Effector CD8-positive, alpha-beta T cell (primary cell): ENCODE data around the gene TMEM19.

Experiments
- DNase-seq: peaks from one replicate; lab custom pipeline; 2025; lab: John Stamatoyannopoulos, UW
- total RNA-seq, 4 experiments: gene quantifications; one replicate each; lab custom pipeline; 2026; lab: John Stamatoyannopoulos, UW

TMEM19 gene
- total RNA-seq = 14.9 to 26.4 (median 19.8) reads per million in 4 experiments

GRCh38 chr12:71685914-71686657 is at the start of gene TMEM19:
Gene TMEM19 (plus strand): TSS chr12:71686082. CDS start chr12:71686681, 599 bp downstream.
- peak; percentile 73 for DNase-seq

GRCh38 chr12:71636704-71637115 is 49.2 kb upstream of the TMEM19 start:
- DNase-seq = no peak

- DNase-seq = no peak
These were observed 47.4 kb upstream of the TMEM19 start for GRCh38 chr12:71638499-71638898.

GRCh38 chr12:71639341-71639760 is 46.5 kb upstream of the TMEM19 start:
- no peak for DNase-seq

GRCh38 chr12:71640316-71640715 is 45.6 kb upstream of the TMEM19 start:
- no peak for DNase-seq

GRCh38 chr12:71641390-71641789 is 44.5 kb upstream of the TMEM19 start:
- DNase-seq = no peak

GRCh38 chr12:71642264-71642663 is 43.6 kb upstream of the TMEM19 start:
- no peak for DNase-seq

- no peak for DNase-seq
These were observed 40.6 kb upstream of the TMEM19 start for GRCh38 chr12:71645268-71645667.

- no peak for DNase-seq
These were observed 39.4 kb upstream of the TMEM19 start for GRCh38 chr12:71646512-71646911.

- no peak for DNase-seq
These were observed 37.3 kb upstream of the TMEM19 start for GRCh38 chr12:71648537-71648936.

GRCh38 chr12:71649401-71649800 is 36.5 kb upstream of the TMEM19 start:
- no peak for DNase-seq

- DNase-seq = no peak
These were observed 33.2 kb upstream of the TMEM19 start for GRCh38 chr12:71652656-71653055.

- DNase-seq = no peak
These were observed 32.7 kb upstream of the TMEM19 start for GRCh38 chr12:71653137-71653536.

GRCh38 chr12:71654200-71654599 is 31.7 kb upstream of the TMEM19 start:
- no peak for DNase-seq

GRCh38 chr12:71655495-71655894 is 30.4 kb upstream of the TMEM19 start:
- DNase-seq = no peak

- DNase-seq = no peak
These were observed 30.0 kb upstream of the TMEM19 start for GRCh38 chr12:71655907-71656306.

- DNase-seq = no peak
These were observed 29.1 kb upstream of the TMEM19 start for GRCh38 chr12:71656740-71657139.

GRCh38 chr12:71661977-71662530 is 23.8 kb upstream of the TMEM19 start:
- DNase-seq = no peak

GRCh38 chr12:71662849-71663560 is 22.9 kb upstream of the TMEM19 start:
- peak; percentile 51 for DNase-seq

GRCh38 chr12:71663561-71664410 is 22.1 kb upstream of the TMEM19 start, which contains the start of the genes THAP2 and ZFC3H1:
Gene THAP2 (plus strand): TSS chr12:71664301. CDS start chr12:71664510, 209 bp downstream.
Gene ZFC3H1 (minus strand): TSS chr12:71663848. CDS start chr12:71663610, 238 bp downstream.
- peak; percentile 86 for DNase-seq

GRCh38 chr12:71664411-71665089 is 21.3 kb upstream of the TMEM19 start:
- DNase-seq = no peak
